GM19025 (cell line): ENCODE results near the gene ITGA11.
"Not testable (repeated sequence)": the region's sequence is repeated elsewhere in the genome, so short reads cannot be mapped to it uniquely, and the experiment has no call there.

ENCODE experiments used
- ATAC-seq: cut with Tn5 transposase; IDR thresholded peaks from one replicate; pipeline ENCODE4 v1.9.1; 2021; ENCODE audit warnings: mild to moderate bottlenecking, low read depth, moderate library complexity; ENCODE audit not compliant: unreplicated experiment

Gene ITGA11

DNA sequence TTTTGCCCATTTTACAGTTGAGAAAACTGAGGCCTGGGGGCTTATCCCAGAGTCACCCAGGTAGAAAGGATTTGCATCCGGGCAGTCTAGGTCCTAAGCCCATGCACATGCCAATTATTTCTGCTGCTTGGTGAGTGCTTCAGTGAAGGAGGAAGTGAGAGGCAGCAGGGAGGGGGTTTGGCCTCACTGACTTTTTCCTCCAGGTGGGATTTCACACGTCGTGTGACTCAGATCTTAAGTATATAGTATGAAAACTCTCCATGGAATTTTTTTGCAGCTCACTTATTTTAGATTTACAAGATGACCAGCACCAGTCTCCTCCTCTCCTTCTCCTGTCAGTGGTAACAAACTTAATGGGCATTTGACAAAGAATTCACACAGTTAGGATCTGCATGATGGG lies 4.6 kb downstream of the ITGA11 start:
- ATAC-seq = no peak

DNA sequence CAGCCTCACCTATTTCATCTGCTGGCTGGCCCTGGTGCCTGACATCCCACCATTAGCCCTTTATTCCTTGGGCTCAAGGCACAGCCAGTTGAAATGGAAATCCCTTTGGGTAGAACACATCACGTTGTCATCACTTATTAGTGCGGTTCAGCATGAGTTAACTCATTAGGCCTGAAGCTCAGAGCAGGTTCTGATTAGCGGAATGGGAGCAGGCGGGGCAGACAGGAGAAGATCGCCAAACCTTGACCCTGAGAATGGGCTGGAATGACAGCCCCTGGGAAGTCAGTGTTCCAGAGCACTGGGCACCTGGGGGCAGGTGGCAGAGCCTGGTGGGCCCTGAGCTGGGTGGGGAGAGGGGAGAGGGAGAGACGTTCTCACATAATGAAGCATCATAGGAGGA lies 5.8 kb downstream of the ITGA11 start:
- ATAC-seq = no peak

DNA sequence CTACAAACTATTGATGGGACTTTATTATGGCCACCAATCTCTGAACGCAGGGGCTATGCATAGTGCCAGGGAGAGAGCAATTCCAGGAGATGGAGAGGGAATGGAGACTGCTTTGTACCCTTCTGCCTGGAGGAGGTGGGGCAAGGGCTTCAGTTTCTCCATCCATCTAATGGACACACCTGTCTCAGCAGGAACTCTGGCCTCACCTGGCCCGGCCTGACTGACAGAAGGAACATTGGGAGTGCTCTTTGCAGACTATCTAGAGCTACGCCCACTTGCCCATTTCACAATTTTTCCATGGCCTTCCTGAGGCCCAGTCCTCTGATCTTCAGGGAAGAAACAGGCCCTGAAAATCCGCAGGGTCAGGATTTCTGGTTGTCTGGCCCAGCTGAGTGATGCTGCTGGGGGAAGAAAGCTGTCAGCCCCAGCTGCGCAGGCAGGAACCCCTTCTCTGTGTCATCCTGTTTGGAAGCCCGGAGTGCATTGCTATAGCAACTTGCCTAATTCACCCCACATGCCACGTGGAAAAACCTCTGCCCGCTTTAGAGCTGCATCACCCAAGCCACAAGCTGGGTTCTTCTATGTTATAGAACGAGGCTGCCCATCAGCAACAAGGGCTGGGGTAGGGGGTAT lies 6.4 kb downstream of the ITGA11 start:
- no peak for ATAC-seq

DNA sequence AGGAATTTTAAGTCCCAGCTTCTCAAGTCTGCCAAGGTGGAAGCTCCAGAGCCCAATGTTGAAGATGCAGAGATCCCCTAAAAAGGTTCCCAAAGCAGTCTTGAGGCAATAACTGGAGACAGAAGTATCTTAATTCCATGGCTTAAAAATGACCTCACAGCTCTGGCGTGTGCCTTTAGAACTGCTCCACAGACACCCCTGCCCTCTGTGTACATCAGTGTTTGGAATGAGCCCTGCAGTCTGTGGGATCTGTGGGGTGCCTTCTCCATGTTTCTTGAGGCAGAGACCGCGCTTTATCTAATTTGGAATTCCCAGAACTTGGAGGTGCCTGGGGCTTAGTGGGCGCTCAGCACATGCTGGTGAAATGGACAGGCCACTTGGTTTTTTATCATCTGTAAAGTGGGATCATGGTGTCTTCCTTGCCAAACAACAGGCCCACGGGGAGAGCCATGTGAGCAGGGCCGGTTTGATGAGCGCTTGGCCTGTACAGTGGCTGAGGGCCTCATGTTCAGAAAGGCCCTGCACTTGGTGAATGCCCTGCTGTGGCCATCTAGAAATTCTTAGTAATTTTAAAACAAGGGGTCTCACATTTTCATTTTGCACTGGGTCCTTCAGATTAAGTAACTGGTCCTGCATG lies 7.1 kb downstream of the ITGA11 start:
- ATAC-seq = no peak

DNA sequence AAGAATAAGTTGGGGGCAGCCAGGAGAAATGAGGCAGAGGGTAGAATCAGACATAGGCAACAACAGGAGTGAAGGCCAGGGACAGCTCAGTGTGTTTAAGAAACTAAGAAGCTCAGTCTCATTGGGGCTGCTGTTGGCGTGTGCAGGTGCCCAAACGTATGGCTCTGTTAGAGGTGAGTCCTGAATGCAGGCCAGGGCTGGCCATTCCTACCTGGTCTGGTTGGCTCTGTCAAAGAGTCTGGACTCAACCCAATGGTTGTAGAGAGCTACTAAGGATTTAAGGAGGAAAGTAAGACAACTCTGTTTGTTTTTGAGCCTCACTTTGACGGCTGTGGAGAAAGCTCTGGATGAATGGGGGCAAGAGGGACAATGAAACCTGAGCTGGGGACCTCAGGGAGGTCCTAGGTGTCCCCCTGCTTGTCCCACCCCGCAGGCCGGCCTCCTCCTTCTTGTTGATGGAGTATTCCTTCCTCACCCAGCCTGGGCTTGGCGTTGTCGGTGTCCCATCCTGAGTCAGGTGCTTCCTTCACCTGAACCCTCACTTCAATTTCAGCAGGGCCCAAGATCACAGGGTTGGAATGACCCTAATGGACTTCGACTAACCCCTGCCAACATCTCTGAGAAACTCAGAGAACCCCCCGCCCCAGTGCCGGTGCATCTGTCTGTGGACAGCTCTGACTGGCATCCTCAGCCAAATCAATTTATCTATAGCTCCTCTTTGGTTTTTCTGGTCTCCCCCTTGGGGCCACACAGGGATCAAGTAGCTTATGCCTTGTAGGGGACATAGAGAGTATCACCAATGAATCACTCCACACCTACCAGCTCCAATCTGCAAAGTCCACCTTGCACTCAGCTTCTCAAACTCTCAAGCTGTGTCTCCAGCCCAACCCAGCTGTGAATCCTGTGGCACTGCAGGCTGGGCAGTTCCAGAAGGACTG lies 8.3 kb downstream of the ITGA11 start:
- no peak for ATAC-seq

DNA sequence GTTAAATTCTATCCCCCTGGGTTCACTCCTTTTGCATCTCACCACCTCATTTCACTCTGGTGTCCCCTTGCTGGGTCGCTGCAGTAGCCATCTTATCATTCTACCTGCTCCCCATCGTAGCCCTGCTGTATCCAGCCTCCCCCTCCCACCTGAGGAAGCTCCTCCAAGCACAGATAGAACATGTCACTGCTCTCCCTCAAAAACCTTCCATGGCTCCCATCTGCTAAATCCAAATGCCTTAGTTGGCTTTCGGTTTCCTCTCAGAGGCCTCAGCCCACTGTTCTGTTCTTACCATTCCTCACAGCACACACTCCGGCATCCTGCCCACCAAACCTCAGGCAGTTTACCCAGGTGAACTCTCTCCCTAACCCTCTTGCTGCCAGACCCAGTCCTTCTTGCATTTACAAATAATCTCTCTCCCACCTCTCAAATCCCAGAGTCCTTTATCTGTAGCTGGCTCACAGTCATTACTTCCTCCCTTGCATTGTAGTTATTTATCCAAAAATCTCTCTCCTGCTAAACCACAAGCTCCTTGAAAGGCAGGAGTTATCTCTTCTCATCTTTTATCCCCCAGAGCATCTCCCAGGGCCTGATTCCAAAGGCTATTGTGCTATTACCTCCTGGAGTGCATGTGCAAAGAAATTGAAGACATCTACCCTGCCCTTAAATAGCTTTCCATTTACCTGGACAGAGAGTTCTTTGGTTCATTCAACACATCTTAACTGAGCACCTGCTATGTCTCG lies 9.4 kb downstream of the ITGA11 start:
- not testable (repeated sequence) for ATAC-seq

DNA sequence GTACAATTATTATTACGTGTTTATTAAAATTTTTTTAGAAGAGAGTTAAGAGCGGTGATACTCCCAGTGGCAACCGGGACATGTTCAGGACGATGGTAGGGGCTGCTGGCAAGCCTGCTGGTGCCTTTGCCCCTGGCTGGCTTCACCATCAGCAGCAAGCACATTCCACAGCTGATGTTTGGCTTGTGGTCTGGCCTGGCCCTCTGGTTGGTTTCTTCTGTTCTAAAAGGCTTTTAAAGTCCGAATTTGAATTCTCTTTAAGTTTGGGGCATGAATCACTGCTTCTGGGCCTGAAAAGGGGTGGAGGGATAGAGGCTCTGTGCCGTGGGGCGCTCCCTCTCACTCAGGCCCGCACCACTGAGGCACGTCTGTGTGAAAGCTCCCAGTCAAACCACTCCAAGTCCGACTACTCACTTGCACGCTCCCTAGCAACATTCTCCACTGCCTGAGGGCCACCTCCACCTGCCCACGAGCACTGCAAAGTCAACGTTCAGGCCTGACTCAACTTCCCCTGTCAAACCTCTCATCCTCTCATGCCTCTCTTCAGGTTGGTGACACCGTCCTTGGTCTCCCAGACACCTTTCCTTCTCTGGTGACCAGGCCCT lies 10.1 kb downstream of the ITGA11 start:
- no peak for ATAC-seq

DNA sequence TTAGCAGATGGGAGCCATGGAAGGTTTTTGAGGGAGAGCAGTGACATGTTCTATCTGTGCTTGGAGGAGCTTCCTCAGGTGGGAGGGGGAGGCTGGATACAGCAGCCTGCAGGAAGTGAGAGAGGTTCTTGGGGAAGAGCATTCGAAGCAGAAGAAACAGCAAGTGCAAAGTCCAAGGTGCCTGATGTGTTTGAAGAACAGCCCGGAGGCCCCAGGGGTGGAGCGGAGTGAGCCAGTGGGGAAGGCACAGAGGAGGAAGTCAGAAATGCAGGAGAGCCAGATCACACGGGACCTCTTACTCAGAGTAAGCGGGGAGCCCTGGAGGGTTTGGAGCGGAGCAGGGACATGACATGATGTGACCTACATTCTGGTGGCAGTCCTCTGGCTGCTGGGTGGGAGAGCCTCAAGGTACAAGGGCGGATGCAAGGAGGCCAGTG lies 10.8 kb downstream of the ITGA11 start:
- ATAC-seq = no peak

DNA sequence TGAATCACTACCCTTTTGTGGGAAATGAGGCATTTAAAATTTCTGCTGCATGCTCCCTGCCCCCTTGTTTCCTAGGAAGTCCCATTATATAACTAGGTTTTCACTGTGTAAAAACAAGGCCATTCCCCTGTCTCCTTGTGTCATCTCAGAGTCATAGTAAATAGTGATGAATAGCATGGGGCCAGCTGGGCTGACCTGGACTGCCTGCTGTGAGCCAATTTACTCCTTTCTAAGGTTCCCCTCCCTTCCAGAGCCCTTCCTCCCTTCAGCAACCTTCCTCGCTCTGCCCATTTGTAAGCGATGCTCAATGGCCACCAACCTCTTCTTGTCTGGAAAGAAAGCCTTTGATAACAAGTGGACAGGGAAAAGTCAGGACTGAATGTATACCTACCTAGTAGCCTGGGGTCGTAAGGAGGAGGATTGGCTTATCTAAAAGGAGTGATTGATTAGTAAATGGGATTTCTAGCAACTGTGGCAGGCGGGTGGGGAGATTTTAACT lies 11.7 kb downstream of the ITGA11 start:
- ATAC-seq = no peak

DNA sequence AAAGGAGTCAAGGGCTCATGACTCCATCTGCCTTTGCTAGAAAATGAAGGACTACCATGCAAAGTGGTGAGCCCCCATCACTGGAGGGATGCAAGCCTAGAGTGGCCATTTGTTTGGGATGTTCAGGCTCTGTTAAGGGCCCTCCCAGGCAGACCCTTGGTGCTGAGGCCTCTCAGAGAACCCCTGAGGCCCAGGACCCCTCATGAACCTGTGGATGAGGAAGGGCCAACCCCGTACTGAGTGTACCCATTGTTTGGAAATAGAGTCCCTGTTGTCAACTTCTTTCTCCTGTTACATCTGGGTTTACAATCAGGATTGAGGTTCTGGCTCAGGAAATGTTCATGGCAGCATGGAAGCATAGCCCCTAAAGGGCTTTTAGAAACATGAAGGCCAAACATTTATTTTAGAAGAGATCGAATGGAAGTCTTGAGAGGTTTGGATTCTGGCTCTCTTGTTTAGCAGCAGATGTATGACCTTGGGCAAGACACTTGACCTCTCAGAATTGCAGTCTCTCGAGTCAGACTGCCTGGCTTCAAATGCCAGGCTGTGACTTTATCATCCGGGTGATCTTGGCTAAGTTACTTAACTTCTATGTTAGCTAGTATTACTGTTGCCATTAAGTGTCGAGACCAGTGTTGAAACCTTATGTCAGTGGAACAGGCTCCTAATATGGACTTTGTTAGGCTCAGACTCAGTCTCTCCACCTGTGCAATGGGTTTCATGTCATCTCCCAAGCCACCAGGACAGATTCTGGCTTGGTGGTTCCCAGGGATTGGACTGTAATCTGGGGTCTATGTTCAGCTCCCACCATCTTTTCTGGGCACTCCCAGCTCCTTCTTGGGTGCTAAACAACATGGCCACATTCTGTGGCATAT lies 12.4 kb downstream of the ITGA11 start:
- ATAC-seq = no peak

DNA sequence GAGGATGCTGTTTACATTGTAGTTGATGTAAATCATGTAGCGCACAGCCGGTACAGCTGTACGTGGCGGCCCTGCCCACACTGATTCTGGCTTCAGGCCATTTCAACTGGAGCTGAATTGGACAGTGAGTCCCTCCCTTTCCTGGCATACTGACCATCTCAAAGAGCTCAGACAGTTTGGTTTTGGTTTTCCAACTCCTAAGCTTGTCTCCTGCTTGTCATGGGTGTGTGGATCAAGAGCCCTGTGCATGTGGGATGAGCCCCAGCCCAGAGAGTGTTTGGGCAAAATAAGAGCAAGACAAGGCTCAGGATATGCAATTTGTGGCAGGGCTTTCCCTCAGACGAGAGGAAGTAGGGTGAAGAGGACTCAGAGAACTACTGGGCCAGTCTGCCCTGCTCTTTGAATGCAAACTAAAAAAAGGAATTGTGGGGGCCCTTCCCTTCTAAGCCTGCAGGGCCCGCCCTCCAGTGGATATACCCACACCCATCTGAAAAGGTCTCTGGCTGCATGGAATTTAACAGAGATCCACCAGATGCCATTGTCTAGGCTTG lies 13.3 kb downstream of the ITGA11 start:
- ATAC-seq = no peak

DNA sequence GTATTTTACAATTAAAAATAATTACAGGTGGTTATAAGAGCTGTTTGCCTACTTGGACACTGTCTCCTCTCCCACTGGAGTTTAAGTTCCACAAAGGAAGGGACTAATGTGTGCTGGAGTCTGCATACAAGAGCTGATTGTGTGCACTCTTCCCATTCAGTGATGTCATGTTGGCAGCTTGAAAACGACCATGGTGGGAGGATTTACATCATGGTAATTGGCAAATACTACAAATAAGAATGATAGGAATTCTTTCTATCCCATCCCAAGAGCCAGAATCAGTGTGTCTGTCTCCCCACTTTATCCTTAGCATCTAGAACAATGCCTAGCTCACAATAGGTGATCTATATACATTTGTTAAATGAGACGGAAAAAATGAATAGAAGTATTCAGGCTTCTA lies 14.1 kb downstream of the ITGA11 start:
- no peak for ATAC-seq

DNA sequence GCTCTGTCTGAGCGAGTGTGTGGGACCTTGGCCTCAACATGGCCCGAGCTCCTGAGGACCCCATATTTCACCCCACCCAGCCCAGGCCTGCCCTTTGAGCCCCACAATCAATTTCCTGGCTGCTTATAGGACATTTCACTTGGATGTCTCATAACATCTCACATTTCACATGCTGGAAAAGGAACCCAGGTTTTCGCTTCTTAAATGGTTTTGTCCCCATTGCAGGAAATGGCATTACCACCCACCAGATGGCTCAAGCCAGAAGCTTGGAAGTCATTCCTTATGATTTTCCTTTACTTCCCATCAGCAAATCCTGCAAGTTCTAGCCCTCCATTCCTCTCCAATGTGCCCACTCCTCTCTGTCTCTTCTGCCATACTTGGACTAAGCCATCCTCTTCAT lies 14.9 kb downstream of the ITGA11 start:
- ATAC-seq = no peak

DNA sequence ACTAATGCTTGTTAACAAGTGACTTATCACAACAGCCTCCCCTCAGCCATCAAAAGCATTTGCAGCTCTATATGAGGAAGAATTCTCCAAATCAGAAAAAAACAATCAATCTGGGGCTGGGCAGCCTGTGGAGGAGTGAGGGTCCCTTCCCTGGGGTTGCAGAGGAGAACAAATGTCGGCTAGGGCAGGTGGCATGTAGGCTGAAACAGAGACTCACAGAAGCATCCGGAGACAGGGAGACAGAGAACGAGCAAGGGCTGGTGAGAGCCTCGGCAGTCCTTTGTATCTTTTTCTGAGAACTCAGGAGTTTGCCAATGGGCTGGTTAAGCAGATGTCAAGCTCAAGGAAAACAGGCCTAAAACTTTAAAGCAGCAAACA lies 15.8 kb downstream of the ITGA11 start:
- no peak for ATAC-seq

DNA sequence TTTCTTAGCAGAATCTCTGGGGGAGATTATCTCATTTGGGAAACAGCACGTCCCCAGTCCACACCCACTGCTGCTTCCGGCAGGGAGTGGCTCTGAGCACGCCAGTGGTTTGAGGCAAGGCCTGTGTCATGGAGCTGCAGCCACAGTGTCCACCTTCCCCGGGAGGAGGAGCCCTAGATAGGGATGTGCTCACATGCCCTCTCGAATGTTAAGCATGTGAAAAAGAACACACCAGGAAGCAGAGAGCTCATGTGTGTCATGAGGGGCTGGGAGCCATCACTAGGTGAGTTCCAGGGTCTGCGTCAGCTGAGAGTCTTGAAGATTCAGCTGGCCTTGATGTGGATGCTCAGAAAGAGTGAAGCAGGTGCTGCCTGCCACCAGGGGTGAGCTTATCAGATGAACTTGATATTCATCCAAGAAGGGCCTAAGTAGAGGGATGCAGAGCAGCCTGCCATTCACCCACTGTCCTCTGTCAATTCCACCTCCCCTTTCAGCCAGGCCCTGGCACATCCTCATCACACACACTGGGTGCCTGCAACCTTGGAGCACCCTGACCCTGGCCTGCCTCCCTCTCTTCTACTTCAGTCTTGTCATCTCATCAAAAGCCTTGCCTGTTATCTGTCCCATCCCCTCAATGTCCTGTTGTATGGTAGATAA lies 16.3 kb downstream of the ITGA11 start:
- ATAC-seq = no peak

DNA sequence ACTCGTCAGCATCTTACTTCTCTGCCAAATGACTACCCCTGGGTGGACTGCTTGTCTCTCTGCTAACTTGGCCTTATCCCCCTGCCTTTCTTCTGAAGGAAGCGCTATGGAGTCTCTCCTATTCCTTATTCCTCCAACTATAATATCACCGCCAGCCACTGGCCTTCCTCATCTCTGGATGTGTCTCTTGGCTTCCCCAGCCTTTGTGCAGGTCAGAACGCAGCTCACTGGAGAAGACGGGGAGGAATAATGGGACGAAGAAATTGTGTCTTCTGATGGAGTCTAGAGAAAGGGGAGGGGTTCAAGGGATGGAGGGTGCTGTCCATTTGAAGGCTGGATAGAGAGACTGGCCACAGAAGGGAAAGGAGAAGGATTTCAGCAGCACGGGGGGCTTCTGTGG lies 16.9 kb downstream of the ITGA11 start:
- no peak for ATAC-seq

DNA sequence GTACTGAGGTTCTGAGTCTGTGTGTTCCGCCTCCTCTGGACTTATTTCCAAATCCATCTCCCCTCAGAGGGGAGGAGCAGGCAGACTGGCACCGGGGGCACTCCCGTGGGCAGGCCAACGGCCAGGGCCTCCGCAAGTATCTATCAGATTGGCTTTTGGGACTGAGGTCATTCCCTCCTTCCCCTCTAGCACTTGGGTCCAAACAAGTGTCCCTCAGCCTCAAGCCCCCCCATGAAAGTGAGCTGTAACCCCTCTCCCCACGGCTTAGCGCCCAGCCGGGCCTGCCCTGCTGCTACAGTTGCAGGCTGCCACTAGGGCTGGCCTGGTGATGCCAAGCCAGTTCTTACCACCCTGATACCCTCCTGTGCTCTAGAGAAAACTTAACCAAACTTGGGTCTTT lies 17.4 kb downstream of the ITGA11 start:
- ATAC-seq = no peak

DNA sequence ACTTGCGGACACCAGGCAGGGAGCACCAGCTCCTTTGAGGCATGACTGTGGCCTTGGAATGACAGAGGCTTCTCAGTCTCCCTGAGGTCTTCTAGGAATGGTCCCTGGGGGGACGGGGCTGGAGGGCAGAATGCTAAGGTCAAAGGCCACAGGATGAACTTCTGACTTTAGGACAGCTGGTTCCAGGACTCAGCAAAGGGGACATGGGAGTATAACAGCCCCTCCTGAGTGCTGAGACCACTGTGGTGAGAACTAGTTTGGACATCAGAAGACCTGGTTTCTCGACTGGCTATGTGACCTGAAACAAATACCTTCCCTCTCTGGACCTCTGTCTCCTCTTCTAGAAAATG lies 17.8 kb downstream of the ITGA11 start:
- ATAC-seq = no peak
